Midbrain (tissue), 1 donor: ENCODE measurements around the gene PCBD2.
A peak's percentile ranks its signal among the peaks of the same experiment; 100 is the strongest.
"Not testable (repeated sequence)": the region's sequence is repeated elsewhere in the genome, so short reads cannot be mapped to it uniquely, and the experiment has no call there.

Experiments
- DNase-seq: peaks from one replicate; lab custom pipeline; 2025; lab: John Stamatoyannopoulos, UW

Gene PCBD2

DNA sequence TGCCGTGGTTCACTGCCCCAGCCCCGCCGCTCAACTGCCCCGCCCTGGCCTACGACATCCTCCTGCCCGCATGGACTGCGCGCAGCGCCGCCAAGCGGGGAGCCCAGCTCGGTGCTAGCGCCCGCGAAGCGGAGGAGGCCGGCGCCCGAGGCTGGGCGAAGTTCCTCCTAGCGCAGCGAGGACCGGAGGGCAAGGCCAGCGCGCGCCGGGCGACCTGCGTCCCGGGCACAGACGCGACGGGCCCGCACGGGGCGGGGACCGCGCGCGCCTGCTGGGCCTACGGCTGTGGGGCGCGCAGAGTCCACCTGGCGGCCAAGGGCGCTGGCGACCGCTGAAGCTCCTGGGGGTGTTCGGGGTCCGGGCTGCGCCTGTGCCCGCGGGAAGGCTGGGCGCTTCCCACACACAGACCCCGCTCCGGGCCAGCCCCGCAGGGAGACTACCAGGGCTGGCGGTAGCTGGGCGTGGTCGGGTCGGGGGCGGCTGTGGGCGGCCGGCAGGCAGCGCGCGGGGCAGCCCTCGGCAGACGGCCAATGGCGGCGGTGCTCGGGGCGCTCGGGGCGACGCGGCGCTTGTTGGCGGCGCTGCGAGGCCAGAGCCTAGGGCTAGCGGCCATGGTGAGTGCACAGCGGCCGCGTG is at the start of gene PCBD2:
Gene PCBD2, plus strand, starts transcription at position 522 of the 636 bp plus-strand sequence. Its CDS starts 9 bp downstream, at position 531.
- peak; percentile 90 for DNase-seq

DNA sequence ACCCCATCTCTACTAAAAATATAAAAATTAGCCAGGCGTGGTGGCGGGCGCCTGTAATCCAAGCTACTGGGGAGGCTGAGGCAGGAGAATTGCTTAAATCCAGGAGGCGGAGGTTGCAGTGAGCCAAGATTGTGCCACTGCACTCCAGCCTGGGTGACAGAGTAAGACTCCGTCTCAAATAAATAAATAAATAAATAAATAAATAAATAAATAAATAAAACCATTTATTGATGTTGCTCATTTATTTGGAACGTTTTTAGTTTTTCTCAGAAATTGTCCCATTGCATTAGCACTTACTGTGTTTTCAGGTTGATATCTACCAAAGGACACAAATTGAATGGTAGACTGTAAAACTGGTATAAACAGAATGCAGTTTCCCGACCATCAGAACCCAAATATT is 48.5 kb upstream of the PCBD2 start:
- not testable (repeated sequence) for DNase-seq

DNA sequence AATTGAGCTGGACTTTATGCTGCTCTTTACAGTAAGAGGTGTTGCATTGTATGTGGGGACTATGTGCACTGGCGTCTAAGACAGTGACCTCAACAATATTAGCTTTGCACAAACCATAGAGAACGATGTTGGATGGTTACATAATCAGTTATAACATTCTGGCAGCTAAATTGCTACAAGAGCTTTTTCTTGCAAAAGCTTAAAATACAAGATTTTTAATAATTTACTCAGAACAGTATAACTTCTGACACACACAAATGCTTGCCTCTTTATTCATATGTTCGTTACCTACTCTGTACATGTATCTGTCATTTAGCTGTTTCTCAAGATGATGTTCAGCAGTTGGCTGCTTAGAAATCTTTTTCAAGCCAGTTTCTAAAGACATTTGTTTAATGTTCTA is 47.5 kb upstream of the PCBD2 start:
- no peak for DNase-seq

DNA sequence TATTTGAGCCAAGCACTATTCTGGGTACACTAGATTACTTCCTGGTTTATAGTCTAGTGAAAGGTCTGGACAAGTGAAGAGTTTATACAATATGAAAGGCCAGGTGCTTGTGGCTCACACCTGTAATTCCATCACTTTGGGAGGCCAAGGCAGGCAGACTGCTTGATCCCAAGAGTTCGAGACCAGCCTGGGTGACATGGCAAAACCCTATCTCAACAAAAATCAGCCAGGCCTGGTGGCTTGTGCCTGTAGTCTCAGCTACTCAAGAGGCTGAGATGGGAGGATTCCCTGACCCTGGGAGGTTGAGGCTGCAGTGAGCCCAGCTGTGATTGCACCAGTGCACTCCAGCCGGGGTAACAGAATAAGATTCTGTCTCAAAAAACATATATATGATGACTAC is 40.2 kb upstream of the PCBD2 start:
- no peak for DNase-seq

DNA sequence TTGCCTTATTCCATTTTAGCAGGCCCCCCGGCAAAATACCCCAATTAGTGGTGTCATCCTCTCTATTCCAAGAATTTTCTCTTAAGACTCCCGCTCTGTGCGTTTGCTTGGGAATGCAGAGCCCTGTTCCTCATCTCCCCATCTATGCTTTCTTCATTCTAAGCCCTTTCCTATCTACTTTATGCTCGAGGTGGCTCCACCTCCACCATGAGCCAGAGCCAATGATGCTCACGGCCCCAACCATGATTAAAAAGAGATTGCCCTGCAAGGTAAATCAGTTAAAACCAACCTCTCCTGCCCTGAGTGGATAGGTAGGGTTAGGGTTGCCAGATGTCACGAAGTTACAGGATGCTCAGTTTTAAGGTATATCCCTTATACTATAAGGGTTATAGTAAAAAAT is 31.4 kb upstream of the PCBD2 start:
- DNase-seq, result no peak

DNA sequence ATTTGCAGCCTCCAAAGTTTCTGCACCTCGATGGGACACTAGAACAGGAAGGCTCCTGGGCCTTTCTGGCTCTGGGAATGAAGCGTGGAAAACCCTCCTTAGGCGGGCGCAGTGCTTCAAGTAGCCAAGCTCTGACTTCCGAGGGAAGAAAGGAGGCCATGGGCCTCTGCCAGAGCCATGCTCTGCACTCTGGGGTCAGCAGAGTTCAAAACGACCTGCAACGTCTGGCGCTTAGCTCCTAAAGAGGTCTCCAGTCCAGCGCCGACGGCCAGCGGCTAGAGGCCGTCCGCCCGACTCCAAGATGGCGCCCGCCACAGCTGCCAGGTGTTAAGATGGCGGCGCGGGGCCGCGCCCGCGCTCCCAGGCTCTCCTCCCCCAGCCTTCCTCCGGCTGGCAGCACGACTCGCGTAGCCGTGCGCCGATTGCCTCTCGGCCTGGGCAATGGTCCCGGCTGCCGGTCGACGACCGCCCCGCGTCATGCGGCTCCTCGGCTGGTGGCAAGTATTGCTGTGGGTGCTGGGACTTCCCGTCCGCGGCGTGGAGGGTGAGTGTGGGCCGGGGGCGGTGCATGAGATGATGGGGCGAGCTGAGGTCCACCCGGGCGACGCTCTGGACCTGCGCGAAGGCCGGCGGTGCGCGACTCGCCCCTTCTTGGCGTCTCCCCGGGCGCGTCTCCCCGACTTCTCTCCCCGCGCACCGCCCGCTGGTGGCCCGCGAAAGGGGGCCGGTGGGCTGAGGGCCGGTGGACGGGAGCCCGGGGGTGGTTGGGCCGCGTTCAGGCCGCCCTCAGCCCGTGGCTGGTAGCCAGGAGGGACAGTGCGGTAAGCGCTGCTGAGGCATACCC is 30.7 kb upstream of the PCBD2 start, which contains the start of gene TXNDC15:
Gene TXNDC15, plus strand, starts transcription at position 385 of the 844 bp plus-strand sequence. Its CDS starts 57 bp downstream, at position 442.
- DNase-seq, result peak; percentile 89

DNA sequence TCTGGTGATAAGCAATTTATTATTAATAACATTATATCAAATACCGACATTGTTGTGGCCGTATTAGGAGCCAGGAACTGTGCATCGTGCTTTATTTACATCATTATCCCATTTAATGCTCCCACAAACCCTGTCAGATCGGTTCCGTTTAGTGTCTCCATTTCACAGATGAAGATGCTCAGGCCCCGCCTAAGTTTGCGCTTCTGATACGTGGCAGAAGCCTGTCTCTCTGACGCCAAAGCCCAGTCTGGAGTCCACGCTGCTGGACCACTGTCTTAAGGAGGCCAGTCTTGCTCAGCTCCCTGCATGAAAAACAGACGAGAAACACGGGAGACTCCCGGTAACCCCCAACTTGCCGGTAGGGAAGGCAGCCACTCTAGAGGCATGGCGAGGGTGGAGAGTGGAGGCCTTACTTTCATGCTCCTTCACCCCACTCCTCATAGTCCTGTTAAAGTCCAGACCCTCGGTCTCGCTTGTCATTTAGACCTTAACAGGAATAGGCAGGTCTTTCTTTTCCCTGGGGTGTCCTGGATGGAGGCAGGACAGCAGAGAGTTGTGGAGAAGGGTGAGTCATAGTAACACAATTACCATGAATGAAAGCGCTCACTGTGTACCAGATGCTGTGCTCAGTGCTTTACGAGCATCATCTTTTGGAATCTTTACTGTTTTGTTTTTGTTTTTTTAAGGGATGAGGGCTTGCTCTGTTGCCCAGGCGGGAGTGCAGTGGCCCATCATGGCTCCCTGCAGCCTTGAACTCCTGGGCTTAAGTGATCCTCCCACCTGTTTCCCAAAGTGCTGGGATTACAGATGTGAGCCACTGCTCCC is 29.9 kb upstream of the PCBD2 start:
- DNase-seq, result peak; percentile 64

DNA sequence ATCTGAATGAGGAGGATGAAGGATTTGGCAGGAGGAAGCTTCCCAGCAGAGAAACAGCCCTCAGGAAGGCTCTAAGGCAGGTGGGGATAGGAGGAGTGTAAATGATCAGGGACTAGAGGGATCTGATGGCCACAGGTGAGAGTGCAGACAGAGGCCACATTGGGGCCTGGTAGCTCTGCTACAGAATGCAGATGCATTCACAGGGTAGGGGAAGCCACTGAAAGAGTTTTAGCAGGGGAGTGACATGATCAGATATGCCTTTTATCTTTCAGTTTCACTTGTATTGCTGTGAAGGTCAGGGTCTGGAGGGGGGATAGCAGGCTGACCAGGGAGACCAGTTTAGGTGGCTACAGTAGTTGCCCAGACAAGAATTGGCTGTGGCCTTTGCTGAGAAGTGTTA is 27.8 kb upstream of the PCBD2 start:
- DNase-seq, result no peak

DNA sequence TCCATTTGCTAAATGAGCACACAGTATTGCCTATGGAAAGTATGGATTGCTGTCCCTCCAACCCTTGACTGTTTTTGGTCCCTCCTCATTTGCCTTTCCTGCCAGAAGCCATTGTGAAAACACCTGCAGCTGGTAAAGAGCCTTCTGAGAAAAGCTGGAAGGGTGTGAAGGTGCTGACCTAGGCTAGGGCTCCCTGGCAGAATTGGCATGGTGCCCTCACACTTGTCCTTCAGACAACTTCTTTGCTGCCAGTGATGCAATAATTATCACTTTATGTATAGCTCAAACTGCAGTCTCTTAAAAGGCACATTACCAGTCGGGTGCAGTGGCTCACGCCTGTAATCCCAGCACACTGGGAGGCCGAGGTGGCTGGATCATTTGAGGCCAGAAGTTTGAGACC is 26.5 kb upstream of the PCBD2 start:
- no peak for DNase-seq

DNA sequence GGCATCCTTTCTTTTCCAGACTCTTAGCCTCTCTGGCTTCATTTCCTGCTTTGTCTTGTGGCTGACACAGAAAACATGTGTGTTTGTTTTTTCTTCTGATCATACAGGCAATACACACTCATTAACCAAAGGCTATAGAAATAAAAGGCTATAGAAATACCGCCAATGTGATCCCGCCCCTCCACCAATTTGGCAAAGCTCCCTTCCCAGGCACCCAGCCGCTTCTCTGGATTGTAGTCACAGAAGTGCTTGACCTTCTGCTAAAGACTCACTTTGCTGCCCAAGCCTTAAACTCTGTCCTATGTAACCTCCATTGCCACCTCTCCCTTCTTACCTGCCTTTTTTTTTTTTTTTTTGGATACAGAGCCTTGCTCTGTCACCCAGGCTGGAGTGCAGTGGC is 25.5 kb upstream of the PCBD2 start:
- DNase-seq, result no peak

DNA sequence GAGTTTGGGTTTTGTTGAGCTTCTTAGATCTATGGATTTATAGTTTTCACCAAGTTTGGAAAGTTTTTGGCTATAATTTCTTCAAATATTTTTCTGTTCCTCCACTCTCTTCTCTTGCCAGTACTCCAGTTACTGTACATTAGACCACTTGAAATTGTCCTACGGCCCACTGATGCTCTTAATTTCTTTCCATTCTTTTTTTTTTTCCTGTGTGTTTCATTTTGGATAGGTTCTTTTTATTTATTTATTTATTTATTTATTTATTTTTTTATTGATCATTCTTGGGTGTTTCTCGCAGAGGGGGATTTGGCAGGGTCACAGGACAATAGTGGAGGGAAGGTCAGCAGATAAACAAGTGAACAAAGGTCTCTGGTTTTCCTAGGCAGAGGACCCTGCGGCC is 24.0 kb upstream of the PCBD2 start:
- DNase-seq, result not testable (repeated sequence)

DNA sequence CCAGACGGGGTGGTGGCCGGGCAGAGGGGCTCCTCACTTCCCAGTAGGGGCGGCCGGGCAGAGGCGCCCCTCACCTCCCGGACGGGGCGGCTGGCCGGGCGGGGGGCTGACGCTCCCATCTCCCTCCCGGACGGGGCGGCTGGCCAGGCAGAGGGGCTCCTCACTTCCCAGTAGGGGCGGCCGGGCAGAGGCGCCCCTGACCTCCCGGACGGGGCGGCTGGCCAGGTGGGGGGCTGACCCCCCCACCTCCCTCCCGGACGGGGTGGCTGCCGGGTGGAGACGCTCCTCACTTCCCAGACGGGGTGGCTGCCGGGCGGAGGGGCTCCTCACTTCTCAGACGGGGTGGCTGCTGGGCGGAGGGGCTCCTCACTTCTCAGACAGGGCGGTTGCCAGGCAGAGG is 23.2 kb upstream of the PCBD2 start:
- DNase-seq, result not testable (repeated sequence)

DNA sequence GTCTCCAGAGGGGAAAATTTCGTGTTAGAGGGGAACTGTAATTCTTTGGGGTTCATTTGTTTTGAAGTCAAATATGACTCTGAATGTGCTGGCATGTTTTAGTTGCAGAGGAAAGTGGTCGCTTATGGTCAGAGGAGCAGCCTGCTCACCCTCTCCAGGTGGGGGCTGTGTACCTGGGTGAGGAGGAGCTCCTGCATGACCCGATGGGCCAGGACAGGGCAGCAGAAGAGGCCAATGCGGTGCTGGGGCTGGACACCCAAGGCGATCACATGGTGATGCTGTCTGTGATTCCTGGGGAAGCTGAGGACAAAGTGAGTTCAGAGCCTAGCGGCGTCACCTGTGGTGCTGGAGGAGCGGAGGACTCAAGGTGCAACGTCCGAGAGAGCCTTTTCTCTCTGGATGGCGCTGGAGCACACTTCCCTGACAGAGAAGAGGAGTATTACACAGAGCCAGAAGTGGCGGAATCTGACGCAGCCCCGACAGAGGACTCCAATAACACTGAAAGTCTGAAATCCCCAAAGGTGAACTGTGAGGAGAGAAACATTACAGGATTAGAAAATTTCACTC is 17.3 kb upstream of the PCBD2 start:
- no peak for DNase-seq

DNA sequence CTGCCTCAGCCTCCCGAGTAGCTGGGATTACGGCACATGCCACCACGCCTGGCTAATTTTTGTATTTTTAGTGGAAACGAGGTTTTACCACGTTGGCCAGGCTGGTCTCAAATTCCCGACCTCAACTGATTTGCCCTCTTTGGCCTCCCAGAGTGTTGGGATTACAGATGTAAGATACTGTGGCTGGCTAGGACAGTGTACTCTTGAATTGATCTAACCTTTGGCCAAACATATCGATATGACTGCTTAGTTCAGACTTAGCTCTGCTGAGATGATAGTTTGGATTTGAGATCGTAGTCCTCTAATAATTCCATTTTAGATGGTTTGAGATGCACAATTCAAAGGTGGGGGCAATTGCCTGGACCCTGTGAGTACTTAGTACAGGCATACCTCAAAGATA is 15.6 kb upstream of the PCBD2 start:
- DNase-seq, result no peak

DNA sequence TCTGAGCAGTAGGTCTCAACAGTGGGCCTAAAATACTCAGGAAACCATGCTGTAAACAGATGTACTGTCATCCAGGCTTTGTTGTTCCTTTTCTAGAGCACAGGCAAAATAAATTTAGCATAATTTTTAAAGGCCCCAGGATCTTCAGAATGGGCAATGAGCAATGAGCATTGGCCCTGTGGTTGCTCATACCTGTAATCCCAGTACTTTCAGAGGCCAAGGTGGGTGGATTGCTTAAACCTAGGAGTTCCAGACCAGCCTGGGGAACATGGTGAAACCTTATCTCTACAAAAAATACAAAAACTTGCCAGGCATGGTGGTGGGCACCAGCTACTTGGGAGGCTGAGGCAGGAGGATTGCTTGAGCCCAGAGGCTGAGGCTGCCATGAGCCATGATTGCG is 13.5 kb upstream of the PCBD2 start:
- DNase-seq, result no peak

DNA sequence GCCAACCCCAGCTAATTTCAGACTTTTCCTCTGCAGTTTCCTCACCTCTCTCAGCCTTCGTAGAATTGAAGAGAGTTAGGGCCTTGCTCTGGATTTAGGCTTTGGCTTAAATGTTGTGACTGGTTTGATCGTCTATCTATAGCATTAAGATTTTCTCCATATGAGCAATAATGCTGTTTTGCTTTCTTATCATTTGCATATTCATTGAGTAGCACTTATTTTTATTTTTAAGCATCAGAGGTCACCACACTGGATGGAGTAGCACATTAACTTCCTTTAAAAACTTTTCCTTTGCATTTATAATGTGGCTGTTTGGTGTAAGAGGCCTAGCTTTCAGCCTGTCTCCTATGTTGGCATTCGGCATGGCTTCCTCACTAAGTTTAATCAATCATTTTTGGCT is 12.6 kb upstream of the PCBD2 start:
- no peak for DNase-seq

DNA sequence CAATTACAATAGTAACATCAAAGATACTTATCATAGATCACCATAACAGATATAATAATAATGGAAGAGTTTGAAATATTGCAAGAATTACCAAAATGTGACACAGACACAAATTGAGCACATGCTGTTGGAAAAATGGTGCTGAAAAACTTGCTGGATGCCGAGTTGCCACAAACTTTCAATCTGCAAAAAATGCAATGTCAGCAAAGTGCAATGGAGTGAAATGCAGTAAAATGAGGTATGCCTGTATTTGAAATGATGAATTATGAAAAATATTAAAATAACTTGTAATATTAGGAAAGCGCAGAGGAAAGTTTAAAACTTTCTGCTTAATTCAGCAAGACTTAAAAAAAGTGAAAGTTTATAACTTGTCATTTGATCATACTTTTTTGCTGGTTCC is 12.0 kb upstream of the PCBD2 start:
- DNase-seq, result no peak

DNA sequence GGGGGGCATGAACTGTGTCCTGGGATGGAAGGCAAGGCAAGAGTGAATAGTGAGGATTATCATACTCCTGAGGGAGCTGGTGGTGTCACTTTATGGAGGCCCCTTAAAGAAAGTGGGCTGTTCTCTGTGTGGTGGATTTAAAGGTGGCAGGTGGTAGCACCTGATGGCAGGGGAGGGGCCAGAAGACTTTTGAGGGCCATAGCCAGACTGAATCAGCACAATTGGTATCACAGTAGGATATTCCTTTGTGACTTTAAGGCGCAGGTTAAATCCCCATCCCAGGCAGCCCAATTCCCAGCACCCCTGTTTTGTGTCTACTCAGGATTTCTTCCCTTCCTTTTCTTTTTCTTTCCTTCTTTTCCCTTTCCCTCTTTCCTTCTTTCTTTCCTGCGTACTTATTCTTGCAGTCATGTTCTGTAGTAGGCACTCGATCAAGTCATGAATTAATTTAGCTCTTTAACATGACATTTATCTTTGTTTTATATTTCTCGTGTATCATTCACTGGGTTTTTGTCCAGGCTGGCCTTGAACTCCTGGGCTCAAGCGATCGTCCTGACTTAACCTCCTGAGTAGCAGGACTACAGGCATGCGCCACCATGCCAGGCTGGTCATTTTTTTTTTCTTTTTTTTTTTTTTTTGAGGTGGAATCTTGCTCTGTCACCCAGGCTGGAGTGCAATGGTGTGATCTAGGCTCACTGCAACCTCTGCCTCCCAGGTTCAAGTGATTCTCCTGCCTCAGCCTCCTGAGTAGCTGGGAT is 11.0 kb upstream of the PCBD2 start:
- DNase-seq, result no peak

DNA sequence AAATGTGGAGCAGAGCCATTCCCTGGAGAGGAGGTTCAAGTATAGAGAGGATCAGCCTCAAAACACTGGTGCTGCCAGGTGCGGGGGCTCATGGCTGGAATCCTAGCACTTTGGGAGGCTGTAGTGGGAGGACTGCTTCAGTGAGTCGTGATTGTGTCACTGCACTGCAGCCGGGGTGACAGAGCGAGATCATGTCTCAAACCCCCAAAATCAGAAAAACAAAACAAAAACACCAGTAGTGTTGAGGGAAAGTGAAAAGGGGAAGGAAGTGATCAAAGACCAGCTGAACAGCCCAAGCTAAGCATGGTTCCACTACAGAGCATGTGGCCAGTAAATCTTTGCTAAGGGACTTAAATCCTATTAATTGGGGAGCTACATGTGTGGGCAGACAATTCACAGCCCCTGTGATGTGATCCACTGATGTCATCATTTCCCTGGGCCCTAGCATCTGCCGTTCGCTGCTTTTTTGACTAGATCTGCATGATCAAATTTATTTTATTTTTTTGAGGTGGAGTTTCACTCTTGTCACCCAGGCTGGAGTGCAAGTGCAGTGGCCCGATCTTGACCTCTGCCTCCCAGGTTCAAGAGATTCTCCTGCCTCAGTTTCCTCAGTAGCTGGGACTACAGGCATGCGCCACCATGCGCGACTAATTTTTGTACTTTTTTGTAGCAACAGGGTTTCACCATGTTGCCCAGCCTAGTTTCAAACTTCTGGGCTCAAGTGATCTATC is 2.7 kb upstream of the PCBD2 start:
- DNase-seq, result no peak

DNA sequence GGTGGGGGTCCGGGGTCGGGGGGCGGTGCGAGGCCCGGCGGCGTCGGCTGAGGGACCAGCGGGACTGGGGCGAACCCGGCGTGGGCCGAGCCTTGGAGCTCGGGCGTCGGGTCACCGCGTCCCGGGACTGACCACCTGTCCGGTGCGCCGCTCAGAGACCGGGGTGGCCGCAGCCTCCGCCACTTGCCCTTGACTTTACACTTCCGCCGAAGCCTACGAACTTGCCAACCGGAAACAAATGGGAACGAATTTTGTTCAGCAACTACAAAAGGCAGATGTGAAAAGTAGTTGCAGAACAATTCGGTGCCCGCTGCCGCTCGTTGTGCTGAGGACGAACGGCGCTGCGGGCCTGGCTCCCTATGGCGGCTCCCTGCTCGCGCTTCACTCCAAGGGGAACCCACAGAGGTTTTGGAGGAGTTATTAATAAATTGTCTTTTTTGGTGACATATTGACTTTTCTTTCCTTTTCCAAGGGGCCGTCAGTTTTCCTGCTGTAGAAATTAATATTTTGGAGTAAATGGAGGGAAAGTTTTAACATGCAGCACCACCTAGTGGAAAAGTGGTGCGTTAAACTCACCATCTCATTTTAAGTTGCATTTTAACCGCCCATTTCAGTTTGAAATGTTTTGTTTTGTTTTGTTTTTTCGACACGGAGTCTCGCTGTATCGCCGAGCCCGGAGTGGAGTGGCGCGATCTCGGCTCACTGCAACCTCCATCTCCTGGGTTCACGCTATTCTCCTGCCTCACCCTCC is 490 bp downstream of the PCBD2 start:
- peak; percentile 79 for DNase-seq
